HEK293 (cell line): ENCODE data around the gene PRICKLE1.

ENCODE experiments used
- CTCF ChIA-PET: fragments of 350-600 bp; formaldehyde crosslinking; extraction: SDS; loops from one replicate; lab custom pipeline; 2021; ENCODE audit warnings: antibody characterized with exemption; lab: Yijun Ruan, JAX
- POLR2A ChIA-PET: fragments of 300-600 bp; formaldehyde crosslinking; extraction: SDS; loops from one replicate; lab custom pipeline; 2020; ENCODE audit warnings: antibody characterized with exemption, inconsistent platforms; lab: Yijun Ruan, JAX
- H3K27ac ChIP-seq: fragments of 200-500 bp; sonication (Bioruptor generic); 2 replicates; pipeline ENCODE4 v1.5.1; 2014; ENCODE audit warnings: low read depth, low read length, control low read depth, inconsistent platforms; ENCODE audit errors: extremely low read depth
- H3K36me3 ChIP-seq, 2 experiments: fragments of 200-500 bp in 1 of 2; sonication (Bioruptor generic) in 1 of 2; 1 replicate in 1 of 2; 2 replicates in 1 of 2; pipeline ENCODE4 v1.5.1; 2014 to 2017; ENCODE audit warnings: inconsistent platforms in 2 of 2, low read length in 2 of 2; ENCODE audit not compliant: control insufficient read depth in 2 of 2, insufficient read depth in 1 of 2
- H3K4me1 ChIP-seq: fragments of 200-500 bp; sonication (Bioruptor generic); 2 replicates; pipeline ENCODE4 v1.5.1; 2014; ENCODE audit warnings: mild to moderate bottlenecking, low read length, inconsistent platforms; ENCODE audit not compliant: control insufficient read depth, insufficient read depth
- H3K4me3 ChIP-seq: 2 replicates; pipeline ENCODE4 v1.5.1; 2011; ENCODE audit warnings: low read depth, mild to moderate bottlenecking, control low read depth, low read length, moderate library complexity
- H3K9me3 ChIP-seq: fragments of 200-500 bp; sonication (Bioruptor generic); 2 replicates; pipeline ENCODE4 v1.5.1; 2014; ENCODE audit warnings: low read depth, low read length, inconsistent platforms; ENCODE audit not compliant: control insufficient read depth, insufficient read depth
- ELK4 ChIP-seq: IDR thresholded peaks from 2 replicates; pipeline ENCODE4 v1.6.1; 2011; ENCODE audit warnings: mild to moderate bottlenecking, low read depth, low read length, borderline replicate concordance
- FEZF1 ChIP-seq: fragments of 450-650 bp; formaldehyde crosslinking; IDR thresholded peaks from 2 replicates; pipeline ENCODE4 v1.5.1; 2016; ENCODE audit warnings: missing biosample characterization, missing genetic modification characterization
- HOXD13 ChIP-seq: sonication (generic); formaldehyde crosslinking; IDR thresholded peaks from 2 replicates; pipeline ENCODE4 v1.8.0; 2022; ENCODE audit warnings: missing genetic modification reagents, borderline replicate concordance
- KLF10 ChIP-seq: fragments of 450-650 bp; IDR thresholded peaks from 2 replicates; pipeline ENCODE4 v1.5.1; 2018; ENCODE audit warnings: missing biosample characterization, mild to moderate bottlenecking, missing genetic modification characterization
- PRDM6 ChIP-seq: fragments of 450-650 bp; formaldehyde crosslinking; IDR thresholded peaks from 2 replicates; pipeline ENCODE4 v1.5.1; 2017; ENCODE audit warnings: missing biosample characterization, missing genetic modification characterization
- ZFP3 ChIP-seq: fragments of 450-650 bp; formaldehyde crosslinking; IDR thresholded peaks from 2 replicates; pipeline ENCODE4 v1.5.1; 2016; ENCODE audit warnings: low read depth, missing biosample characterization, missing genetic modification characterization
- ZNF114 ChIP-seq: fragments of 450-650 bp; formaldehyde crosslinking; IDR thresholded peaks from 2 replicates; pipeline ENCODE4 v1.5.0; 2017; ENCODE audit warnings: missing biosample characterization, missing genetic modification characterization
- ZNF449 ChIP-seq: fragments of 450-650 bp; formaldehyde crosslinking; IDR thresholded peaks from 2 replicates; pipeline ENCODE4 v1.5.1; 2017; ENCODE audit warnings: missing biosample characterization, mild to moderate bottlenecking, missing genetic modification characterization, moderate library complexity
- ZNF521 ChIP-seq: fragments of 450-650 bp; formaldehyde crosslinking; IDR thresholded peaks from 2 replicates; pipeline ENCODE4 v1.5.1; 2017; ENCODE audit warnings: missing biosample characterization, mild to moderate bottlenecking, missing genetic modification characterization
- ZNF529 ChIP-seq: fragments of 450-650 bp; formaldehyde crosslinking; IDR thresholded peaks from 2 replicates; pipeline ENCODE4 v1.5.1; 2017; ENCODE audit warnings: missing genetic modification characterization, missing biosample characterization; ENCODE audit not compliant: insufficient replicate concordance
- ZNF610 ChIP-seq: fragments of 450-650 bp; formaldehyde crosslinking; IDR thresholded peaks from 2 replicates; pipeline ENCODE4 v1.5.1; 2016; ENCODE audit warnings: missing biosample characterization, missing genetic modification characterization, borderline replicate concordance
- ZSCAN16 ChIP-seq: fragments of 450-650 bp; formaldehyde crosslinking; IDR thresholded peaks from 2 replicates; pipeline ENCODE4 v1.5.1; 2016; ENCODE audit warnings: missing biosample characterization, missing genetic modification characterization
- TF ChIP-seq, protein P1 (sequence below): fragments of 450-650 bp; formaldehyde crosslinking; IDR thresholded peaks from 2 replicates; pipeline ENCODE4 v1.5.1; 2016; ENCODE audit warnings: missing biosample characterization, missing genetic modification characterization
- TF ChIP-seq, protein P2 (sequence below): sonication (generic); formaldehyde crosslinking; IDR thresholded peaks from 2 replicates; pipeline ENCODE4 v1.8.1; 2022; ENCODE audit warnings: mild to moderate bottlenecking, moderate library complexity, missing genetic modification reagents
- TF ChIP-seq, protein P3 (sequence below): fragments of 450-650 bp; formaldehyde crosslinking; IDR thresholded peaks from 2 replicates; pipeline ENCODE4 v1.5.1; 2017; ENCODE audit warnings: missing biosample characterization, missing genetic modification characterization
- TF ChIP-seq, protein P4 (sequence below): fragments of 450-650 bp; formaldehyde crosslinking; IDR thresholded peaks from 2 replicates; pipeline ENCODE4 v1.5.1; 2016; ENCODE audit warnings: missing biosample characterization, missing genetic modification characterization, low read depth

PRICKLE1 gene

DNA sequence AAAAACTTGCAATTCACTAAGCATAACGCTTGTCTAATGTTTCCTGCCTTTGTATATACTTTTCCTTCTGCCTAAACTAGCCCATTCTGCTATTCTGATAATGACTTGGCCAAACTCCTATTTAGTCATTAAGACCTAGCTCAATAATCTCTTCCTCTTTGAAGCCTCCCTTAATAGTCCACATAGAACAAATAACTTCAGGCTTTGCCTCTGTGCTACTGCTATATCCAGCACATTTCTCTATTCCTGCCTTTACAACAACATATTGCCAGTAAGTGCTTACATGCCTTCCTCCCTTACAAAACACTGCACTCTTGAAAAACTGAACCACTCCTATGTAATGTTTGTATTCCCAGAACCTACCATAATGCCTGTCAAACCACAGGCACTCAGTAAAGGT lies 13.8 kb downstream of the PRICKLE1 start (continued):
- TF ChIP-seq, protein P1, sequence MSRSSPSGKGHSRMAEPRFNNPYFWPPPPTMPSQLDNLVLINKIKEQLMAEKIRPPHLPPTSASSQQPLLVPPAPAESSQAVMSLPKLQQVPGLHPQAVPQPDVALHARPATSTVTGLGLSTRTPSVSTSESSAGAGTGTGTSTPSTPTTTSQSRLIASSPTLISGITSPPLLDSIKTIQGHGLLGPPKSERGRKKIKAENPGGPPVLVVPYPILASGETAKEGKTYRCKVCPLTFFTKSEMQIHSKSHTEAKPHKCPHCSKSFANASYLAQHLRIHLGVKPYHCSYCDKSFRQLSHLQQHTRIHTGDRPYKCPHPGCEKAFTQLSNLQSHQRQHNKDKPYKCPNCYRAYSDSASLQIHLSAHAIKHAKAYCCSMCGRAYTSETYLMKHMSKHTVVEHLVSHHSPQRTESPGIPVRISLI, result 0 out of 2 replicates have a peak, but pooled peaks have one; percentile 4
- TF ChIP-seq, protein P2, sequence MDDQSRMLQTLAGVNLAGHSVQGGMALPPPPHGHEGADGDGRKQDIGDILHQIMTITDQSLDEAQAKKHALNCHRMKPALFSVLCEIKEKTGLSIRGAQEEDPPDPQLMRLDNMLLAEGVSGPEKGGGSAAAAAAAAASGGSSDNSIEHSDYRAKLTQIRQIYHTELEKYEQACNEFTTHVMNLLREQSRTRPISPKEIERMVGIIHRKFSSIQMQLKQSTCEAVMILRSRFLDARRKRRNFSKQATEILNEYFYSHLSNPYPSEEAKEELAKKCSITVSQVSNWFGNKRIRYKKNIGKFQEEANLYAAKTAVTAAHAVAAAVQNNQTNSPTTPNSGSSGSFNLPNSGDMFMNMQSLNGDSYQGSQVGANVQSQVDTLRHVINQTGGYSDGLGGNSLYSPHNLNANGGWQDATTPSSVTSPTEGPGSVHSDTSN (CRISPR knock-in tag), result no peak

DNA sequence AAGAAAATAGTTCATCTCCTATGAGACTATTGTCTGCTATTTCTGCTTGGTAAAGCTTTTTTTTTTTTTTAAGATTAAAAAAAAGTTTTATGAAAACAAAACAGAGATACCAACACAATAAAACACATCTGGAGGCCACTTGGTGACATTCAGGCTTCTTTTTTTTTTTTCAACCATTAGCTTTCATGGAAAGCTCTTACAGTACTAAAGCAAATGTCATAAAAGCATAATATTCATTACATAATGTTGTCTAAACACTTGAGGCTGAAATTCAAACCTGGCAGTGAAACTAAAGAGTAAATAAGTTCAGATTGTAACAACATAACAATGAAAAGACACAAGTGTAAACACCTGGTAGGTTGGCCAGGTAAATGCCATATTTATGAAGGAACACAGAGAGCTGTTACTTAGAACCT lies 14.7 kb downstream of the PRICKLE1 start:
- POLR2A ChIA-PET, result no interaction called here
- TF ChIP-seq ZNF529 (tag by site-specific recombination), result no peak
- TF ChIP-seq ZNF521, result no peak
- no peak for TF ChIP-seq HOXD13
- 0 out of 2 replicates have a peak, but pooled peaks have one; percentile 37 for TF ChIP-seq KLF10 (tag by site-specific recombination)
- no peak for TF ChIP-seq ELK4
- peak; percentile 85 for TF ChIP-seq FEZF1
- no peak for TF ChIP-seq ZFP3 (tag by site-specific recombination)
- TF ChIP-seq, protein P3, sequence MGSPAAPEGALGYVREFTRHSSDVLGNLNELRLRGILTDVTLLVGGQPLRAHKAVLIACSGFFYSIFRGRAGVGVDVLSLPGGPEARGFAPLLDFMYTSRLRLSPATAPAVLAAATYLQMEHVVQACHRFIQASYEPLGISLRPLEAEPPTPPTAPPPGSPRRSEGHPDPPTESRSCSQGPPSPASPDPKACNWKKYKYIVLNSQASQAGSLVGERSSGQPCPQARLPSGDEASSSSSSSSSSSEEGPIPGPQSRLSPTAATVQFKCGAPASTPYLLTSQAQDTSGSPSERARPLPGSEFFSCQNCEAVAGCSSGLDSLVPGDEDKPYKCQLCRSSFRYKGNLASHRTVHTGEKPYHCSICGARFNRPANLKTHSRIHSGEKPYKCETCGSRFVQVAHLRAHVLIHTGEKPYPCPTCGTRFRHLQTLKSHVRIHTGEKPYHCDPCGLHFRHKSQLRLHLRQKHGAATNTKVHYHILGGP (tag by site-specific recombination), result peak; percentile 56; the same call in 1 of the 2 replicates
- TF ChIP-seq, protein P1, result peak; percentile 43; the same call in 1 of the 2 replicates
- no peak for TF ChIP-seq ZNF114 (tag by site-specific recombination)
- TF ChIP-seq PRDM6 (tag by site-specific recombination), result peak; percentile 94
- TF ChIP-seq, protein P4, sequence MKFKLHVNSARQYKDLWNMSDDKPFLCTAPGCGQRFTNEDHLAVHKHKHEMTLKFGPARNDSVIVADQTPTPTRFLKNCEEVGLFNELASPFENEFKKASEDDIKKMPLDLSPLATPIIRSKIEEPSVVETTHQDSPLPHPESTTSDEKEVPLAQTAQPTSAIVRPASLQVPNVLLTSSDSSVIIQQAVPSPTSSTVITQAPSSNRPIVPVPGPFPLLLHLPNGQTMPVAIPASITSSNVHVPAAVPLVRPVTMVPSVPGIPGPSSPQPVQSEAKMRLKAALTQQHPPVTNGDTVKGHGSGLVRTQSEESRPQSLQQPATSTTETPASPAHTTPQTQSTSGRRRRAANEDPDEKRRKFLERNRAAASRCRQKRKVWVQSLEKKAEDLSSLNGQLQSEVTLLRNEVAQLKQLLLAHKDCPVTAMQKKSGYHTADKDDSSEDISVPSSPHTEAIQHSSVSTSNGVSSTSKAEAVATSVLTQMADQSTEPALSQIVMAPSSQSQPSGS (tag by site-specific recombination), result no peak
- TF ChIP-seq ZSCAN16 (tag by site-specific recombination), result 0 out of 2 replicates have a peak, but pooled peaks have one; percentile 60
- TF ChIP-seq ZNF449 (tag by site-specific recombination), result 0 out of 2 replicates have a peak, but pooled peaks have one; percentile 13
- no peak for TF ChIP-seq ZNF610 (tag by site-specific recombination)
- H3K9me3 ChIP-seq, result no peaks in the 10 kb centered on the region
- H3K4me1 ChIP-seq, result peaks cover 28% of the 10 kb centered on the region
- no peak overlapping the region for H3K27ac ChIP-seq
- CTCF ChIA-PET, result interaction anchor here (0.9 to 1.2 kb wide), 2 partner anchors 9 to 92 kb away, joined by 3 read pairs; no protein-coding TSS in a partner anchor
- H3K4me3 ChIP-seq, result no peak overlapping the region
- H3K36me3 ChIP-seq, result no peaks in the 10 kb centered on the region
